Measurements from ENCODE around the gene POM121C.
A peak's percentile ranks its signal among the peaks of the same experiment; 100 is the strongest.
"Not testable (repeated sequence)": the region's sequence is repeated elsewhere in the genome, so short reads cannot be mapped to it uniquely, and the experiment has no call there.

Gene POM121C

GRCh38 chr7:75477457-75477856 lies 8.6 kb downstream of the POM121C start:
- H3K27ac ChIP-seq; DNase-seq (ENCODE audit: low spot score); POLR2A ChIA-PET (ENCODE audit: low non-redundant PET); CTCF ChIA-PET: not testable (repeated sequence)

GRCh38 chr7:75470166-75470565 lies 15.9 kb downstream of the POM121C start:
- DNase-seq (ENCODE audit: low spot score); POLR2A ChIA-PET (ENCODE audit: low non-redundant PET); H3K27ac ChIP-seq; CTCF ChIA-PET: not testable (repeated sequence)

DNA sequence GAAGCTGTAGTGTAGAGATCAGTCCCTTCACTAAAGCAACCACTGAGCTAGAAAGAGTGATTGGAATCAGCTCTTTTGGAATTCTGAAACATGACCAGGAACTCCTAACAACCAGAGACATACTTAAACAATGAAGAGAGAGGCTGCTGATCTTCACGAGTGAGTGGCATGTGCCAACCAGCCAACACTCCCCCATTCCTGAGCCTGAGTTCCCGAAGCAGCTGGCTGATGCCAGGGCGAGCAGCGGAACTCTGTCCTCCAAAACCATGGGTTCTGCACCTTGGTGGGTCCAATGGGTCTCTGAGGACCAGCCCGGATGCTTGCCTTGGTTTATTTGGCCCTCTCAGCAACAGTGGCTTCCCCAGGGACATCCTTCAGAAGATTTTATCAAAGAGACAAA lies 25.6 kb downstream of the POM121C start:
- CTCF ChIA-PET; H3K27ac ChIP-seq; POLR2A ChIA-PET (ENCODE audit: low non-redundant PET); DNase-seq (ENCODE audit: low spot score): not testable (repeated sequence)

GRCh38 chr7:75458034-75458433 lies 28.1 kb downstream of the POM121C start:
- POLR2A ChIA-PET (ENCODE audit: low non-redundant PET): not testable (repeated sequence)

DNA sequence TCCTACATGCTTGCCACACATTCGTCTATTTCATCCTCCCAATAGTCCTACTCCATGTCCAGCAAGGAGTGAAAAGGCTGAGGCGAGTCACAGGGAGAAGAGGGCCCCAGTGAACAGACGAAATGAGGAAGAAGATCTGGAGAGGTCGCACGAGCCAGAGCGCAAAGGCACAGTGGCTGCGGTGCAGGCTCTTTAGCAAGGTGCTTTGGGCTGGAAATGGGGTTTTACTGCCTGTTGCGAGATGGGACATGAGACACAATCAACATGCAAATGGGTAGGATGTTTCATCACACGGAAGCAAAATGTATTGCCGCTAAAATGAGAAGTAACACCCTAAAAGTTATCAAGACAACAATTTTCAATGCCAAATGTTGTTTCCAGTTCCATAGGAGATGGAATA lies 29.7 kb downstream of the POM121C start:
- CTCF ChIA-PET; POLR2A ChIA-PET (ENCODE audit: low non-redundant PET); DNase-seq (ENCODE audit: low spot score); H3K27ac ChIP-seq: not testable (repeated sequence)

More at GRCh38 chr7:75458034-75458433, 28.1 kb downstream of the POM121C start:
- CTCF ChIA-PET; H3K27ac ChIP-seq; DNase-seq (ENCODE audit: low spot score): not testable (repeated sequence)

GRCh38 chr7:75452494-75452955 lies 33.6 kb downstream of the POM121C start:
- CTCF ChIA-PET; POLR2A ChIA-PET (ENCODE audit: low non-redundant PET); H3K27ac ChIP-seq; DNase-seq (ENCODE audit: low spot score): not testable (repeated sequence)
- TF ChIP-seq, protein P1, sequence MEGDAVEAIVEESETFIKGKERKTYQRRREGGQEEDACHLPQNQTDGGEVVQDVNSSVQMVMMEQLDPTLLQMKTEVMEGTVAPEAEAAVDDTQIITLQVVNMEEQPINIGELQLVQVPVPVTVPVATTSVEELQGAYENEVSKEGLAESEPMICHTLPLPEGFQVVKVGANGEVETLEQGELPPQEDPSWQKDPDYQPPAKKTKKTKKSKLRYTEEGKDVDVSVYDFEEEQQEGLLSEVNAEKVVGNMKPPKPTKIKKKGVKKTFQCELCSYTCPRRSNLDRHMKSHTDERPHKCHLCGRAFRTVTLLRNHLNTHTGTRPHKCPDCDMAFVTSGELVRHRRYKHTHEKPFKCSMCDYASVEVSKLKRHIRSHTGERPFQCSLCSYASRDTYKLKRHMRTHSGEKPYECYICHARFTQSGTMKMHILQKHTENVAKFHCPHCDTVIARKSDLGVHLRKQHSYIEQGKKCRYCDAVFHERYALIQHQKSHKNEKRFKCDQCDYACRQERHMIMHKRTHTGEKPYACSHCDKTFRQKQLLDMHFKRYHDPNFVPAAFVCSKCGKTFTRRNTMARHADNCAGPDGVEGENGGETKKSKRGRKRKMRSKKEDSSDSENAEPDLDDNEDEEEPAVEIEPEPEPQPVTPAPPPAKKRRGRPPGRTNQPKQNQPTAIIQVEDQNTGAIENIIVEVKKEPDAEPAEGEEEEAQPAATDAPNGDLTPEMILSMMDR (conservative IDR thresholded peaks at IDR 0.05; ENCODE audit: low read depth): peak; percentile 49; the same call in 1 of the 2 replicates

- POLR2A ChIA-PET (ENCODE audit: low non-redundant PET); DNase-seq (ENCODE audit: low spot score); H3K27ac ChIP-seq; CTCF ChIA-PET: not testable (repeated sequence)
Measured at GRCh38 chr7:75449946-75450345, 36.2 kb downstream of the POM121C start.

DNA sequence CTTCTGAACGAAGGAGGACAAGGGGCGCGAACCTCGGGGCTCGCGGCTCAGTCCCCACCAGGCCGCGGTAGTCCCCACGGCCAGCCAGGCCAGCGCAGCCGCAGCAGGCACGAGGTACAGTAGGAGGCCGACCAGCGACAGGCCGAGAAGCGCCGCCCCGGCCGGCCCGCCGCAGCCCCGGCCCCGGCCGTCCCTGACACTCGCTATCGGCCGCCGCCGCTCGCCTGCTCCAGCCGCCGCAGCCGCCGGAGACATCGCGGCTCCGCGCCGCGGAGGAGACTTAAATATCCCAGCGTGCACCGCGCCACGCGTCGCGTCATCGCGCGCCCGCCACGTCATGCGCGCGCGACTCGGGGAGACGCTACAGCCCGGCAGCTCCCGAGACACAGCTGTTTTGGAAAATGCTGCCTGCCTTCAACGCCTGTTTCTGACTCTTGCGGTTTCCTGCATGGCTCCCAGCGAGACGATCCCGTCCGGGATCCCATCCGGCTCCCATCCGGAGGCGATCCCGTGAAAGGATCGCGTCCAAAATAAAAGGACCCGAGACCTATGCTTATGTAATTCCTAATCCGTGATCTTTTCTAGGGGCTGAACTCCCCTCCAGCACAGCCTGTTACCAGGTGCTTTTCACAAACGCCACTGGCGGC lies 43.5 kb downstream of the POM121C start:
- CTCF ChIA-PET; POLR2A ChIA-PET (ENCODE audit: low non-redundant PET); DNase-seq (ENCODE audit: low spot score): not testable (repeated sequence)
- peak overlapping the region; percentile 84 for H3K27ac ChIP-seq

- peak overlapping the region; percentile 84 for H3K27ac ChIP-seq
- DNase-seq (ENCODE audit: low spot score); CTCF ChIA-PET; POLR2A ChIA-PET (ENCODE audit: low non-redundant PET): not testable (repeated sequence)
Measured at GRCh38 chr7:75442101-75442464, 44.0 kb downstream of the POM121C start.

GRCh38 chr7:75439000-75439399 lies 47.1 kb downstream of the POM121C start:
- DNase-seq (ENCODE audit: low spot score); POLR2A ChIA-PET (ENCODE audit: low non-redundant PET); H3K27ac ChIP-seq: not testable (repeated sequence)
- CTCF ChIA-PET: interaction anchor here (0.8 kb wide), 1 partner anchor 586 kb away, joined by 3 read pairs; no protein-coding TSS in a partner anchor

DNA sequence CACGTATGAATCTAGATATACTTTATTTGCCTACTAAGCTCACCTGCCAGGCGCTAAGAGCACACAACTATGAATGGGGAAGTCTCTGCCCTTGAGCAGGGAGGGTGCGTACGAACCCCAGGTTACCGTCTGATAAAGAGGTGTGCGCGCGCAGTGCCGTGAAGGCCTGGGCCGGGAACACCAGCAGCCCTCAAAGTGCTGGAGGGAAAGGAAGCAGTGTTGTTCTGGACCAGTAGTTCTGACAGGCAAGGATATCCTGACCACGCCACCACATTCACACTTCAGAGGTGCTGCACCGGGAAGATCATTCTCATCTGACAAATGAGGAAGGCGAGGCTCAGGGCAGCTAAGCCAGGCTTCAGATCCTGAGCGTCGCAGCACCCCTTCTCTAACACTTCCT lies 62.6 kb downstream of the POM121C start:
- CTCF ChIA-PET; POLR2A ChIA-PET (ENCODE audit: low non-redundant PET); DNase-seq (ENCODE audit: low spot score); H3K27ac ChIP-seq: not testable (repeated sequence)

- DNase-seq (ENCODE audit: low spot score); H3K27ac ChIP-seq; CTCF ChIA-PET; POLR2A ChIA-PET (ENCODE audit: low non-redundant PET): not testable (repeated sequence)
Measured at GRCh38 chr7:75421798-75422710, 64.0 kb downstream of the POM121C start.

DNA sequence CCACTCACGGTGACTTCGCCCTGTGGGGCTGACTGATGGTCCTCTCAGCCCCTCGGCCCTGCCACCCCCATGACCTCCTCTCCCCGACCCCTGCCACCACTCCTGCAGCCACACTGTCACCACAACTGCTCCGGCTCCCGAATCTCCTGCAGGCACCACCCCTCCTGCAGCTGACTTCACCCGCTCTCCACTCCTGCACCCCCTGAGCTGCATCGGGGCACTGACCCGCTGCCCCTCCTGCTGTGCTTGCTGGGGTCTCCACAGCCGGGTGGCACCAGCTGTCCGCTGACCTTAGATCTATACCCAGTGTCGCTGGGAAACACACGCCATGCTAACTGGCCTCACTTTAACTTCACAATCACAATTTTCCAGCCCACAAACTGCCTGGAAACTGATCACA lies 65.9 kb downstream of the POM121C start:
- CTCF ChIA-PET; DNase-seq (ENCODE audit: low spot score); H3K27ac ChIP-seq; POLR2A ChIA-PET (ENCODE audit: low non-redundant PET): not testable (repeated sequence)

DNA sequence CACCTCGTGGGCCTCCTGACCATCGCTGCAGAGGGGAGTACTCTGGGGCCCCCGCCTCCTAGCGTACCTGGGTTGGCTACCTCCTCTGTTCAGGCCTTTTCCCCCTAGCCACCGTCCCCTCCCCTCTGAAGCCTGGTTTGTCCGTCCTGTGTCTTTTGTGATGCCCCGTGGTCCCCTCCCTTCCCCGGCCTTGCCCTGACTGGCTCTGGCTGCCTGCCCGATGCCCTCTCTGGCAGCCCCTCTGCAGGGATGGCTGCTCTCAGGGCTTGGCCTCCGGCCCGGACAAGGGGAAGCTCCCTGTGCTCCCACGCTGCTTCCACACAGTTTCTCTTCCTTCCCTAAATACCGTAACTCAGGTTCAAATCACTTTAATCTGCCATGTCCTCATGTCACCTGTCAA lies 66.4 kb downstream of the POM121C start:
- H3K27ac ChIP-seq; DNase-seq (ENCODE audit: low spot score); POLR2A ChIA-PET (ENCODE audit: low non-redundant PET); CTCF ChIA-PET: not testable (repeated sequence)

- DNase-seq (ENCODE audit: low spot score); POLR2A ChIA-PET (ENCODE audit: low non-redundant PET); CTCF ChIA-PET: not testable (repeated sequence)
- H3K27ac ChIP-seq: peak overlapping the region; percentile 16; the same call in 1 of the 2 replicates
Measured at GRCh38 chr7:75419210-75419609, 66.9 kb downstream of the POM121C start.

DNA sequence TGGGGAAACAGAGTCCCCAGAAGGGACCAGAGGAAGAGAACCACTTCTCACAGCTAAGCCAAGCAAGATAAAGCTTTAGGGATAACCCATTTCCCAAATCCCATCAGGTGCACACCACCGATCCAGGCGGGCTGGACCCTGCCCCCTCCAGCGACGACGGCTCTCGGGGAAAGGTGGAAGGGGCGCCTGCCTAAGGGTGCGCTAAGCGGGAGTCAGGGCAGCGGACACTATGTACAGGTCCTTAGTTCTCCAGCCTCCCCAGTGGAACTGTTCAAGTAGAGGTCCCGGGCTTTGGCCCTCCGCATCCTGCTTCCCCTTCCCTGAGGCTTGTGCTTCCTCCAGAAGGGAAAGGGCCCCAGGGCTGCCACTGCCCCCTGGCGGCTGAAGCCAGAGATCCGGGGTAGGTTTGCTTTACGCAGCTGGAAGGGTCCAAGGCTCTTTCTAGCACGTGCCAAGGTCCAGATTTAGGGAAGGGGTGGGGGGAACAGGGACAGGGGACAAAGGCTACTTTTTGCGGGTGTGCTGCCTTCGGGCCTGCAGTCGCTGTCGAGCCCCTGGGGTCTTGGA lies 67.7 kb downstream of the POM121C start:
- POLR2A ChIA-PET (ENCODE audit: low non-redundant PET); CTCF ChIA-PET; H3K27ac ChIP-seq; DNase-seq (ENCODE audit: low spot score): not testable (repeated sequence)
